GM21381 (cell line): Measurements from ENCODE around the gene MCF2.
"Not testable (repeated sequence)": the region's sequence is repeated elsewhere in the genome, so short reads cannot be mapped to it uniquely, and the experiment has no call there.

Experiments used
- ATAC-seq: cut with Tn5 transposase; IDR thresholded peaks from one replicate; pipeline ENCODE4 v1.9.1; 2021; ENCODE audit warnings: mild to moderate bottlenecking, moderate library complexity; ENCODE audit not compliant: unreplicated experiment

Gene MCF2

GRCh38 chrX:139708067-139708466 is at the start of gene MCF2:
TSS of gene MCF2 (minus strand) at chrX:139708167. CDS start at chrX:139651744, 56,423 bp downstream.
- ATAC-seq, result no peak

- ATAC-seq, result no peak
Measured at GRCh38 chrX:139751053-139751452, 43.1 kb upstream of the MCF2 start.

- no peak for ATAC-seq
Measured at GRCh38 chrX:139750390-139750789, 42.4 kb upstream of the MCF2 start.

GRCh38 chrX:139739138-139739537 is 31.2 kb upstream of the MCF2 start:
- peak; percentile 96 for ATAC-seq

GRCh38 chrX:139738581-139738980 is 30.6 kb upstream of the MCF2 start:
- no peak for ATAC-seq

GRCh38 chrX:139736151-139736550 is 28.2 kb upstream of the MCF2 start:
- ATAC-seq, result no peak

GRCh38 chrX:139734996-139735395 is 27.0 kb upstream of the MCF2 start:
- no peak for ATAC-seq

- peak; percentile 93 for ATAC-seq
Measured at GRCh38 chrX:139725720-139726119, 17.8 kb upstream of the MCF2 start.

- no peak for ATAC-seq
Measured at GRCh38 chrX:139724626-139725025, 16.7 kb upstream of the MCF2 start.

- no peak for ATAC-seq
Measured at GRCh38 chrX:139720979-139721378, 13.0 kb upstream of the MCF2 start.

- no peak for ATAC-seq
Measured at GRCh38 chrX:139720136-139720535, 12.2 kb upstream of the MCF2 start.

- no peak for ATAC-seq
Measured at GRCh38 chrX:139702658-139703057, 5.3 kb downstream of the MCF2 start.

GRCh38 chrX:139692908-139693307 is 15.1 kb downstream of the MCF2 start:
- no peak for ATAC-seq

GRCh38 chrX:139692506-139692849 is 15.5 kb downstream of the MCF2 start:
- ATAC-seq, result no peak

GRCh38 chrX:139691843-139692505 is 16.0 kb downstream of the MCF2 start:
- no peak for ATAC-seq

GRCh38 chrX:139691493-139691842 is 16.5 kb downstream of the MCF2 start:
- no peak for ATAC-seq

GRCh38 chrX:139685175-139685574 is 22.8 kb downstream of the MCF2 start:
- ATAC-seq, result not testable (repeated sequence)

GRCh38 chrX:139680356-139680755 is 27.6 kb downstream of the MCF2 start:
- no peak for ATAC-seq

- peak; percentile 54 for ATAC-seq
Measured at GRCh38 chrX:139647597-139647996, 60.4 kb downstream of the MCF2 start.

GRCh38 chrX:139642241-139642927 is 65.6 kb downstream of the MCF2 start:
- ATAC-seq, result no peak

- ATAC-seq, result no peak
Measured at GRCh38 chrX:139640259-139640658, 67.7 kb downstream of the MCF2 start.

GRCh38 chrX:139639253-139639652 is 68.7 kb downstream of the MCF2 start:
- ATAC-seq, result no peak

- no peak for ATAC-seq
Measured at GRCh38 chrX:139600105-139600504, 107.9 kb downstream of the MCF2 start.
